GM21786 (cell line): ENCODE measurements around the gene RIMS3.

Experiments
- ATAC-seq: cut with Tn5 transposase; IDR thresholded peaks from one replicate; pipeline ENCODE4 v1.9.1; 2021; ENCODE audit not compliant: unreplicated experiment

RIMS3 gene

DNA sequence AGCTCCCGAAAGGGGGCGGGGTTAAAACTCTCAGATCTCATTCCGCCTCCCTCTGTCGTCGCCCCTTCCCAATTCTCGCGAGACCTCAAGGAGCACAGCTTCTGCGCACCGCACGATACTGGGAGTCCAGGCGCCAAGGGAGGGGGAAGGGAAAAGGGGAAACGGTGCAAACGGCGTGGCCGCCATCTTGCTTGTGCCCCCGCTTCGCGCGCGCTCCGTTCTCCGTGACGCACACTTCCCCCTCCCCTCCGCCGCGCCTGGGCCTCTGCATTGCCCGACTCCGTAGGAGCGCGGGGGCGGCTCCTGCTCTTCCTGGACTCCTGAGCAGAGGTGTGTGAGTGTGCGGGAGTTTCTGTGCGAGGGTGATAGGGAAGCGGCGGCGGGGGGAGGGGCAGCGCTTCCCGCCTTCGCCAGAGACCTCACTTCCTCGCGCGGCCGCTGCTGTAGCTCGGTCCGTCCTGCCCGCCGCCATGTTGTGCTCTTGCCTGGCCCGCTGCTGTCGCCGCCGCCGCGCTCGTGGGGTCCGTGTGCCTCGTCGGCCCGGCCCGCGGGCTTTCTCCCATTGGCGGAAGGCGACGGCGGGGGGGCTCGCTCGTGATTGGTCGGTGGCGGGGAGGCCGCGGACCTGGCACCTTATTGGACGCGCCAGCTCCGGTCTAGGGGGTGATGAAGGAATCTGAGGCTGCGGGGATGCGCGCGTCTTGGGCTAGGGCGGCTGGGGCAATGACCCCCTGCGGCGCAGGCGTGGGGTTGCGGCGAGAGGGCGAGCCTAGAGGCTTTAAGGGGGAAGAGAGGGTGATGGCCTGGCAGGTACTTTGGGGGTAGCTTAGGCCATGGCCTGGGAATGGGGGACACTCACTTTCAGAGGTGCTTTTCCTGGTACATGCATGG, 26.3 kb upstream of the RIMS3 start, which contains the start of gene NFYC:
Gene NFYC (plus strand): TSS at position 167 of the 891 bp plus-strand sequence. CDS start 47,140 bp downstream, outside the sequence.
- ATAC-seq: peak; percentile 70

DNA sequence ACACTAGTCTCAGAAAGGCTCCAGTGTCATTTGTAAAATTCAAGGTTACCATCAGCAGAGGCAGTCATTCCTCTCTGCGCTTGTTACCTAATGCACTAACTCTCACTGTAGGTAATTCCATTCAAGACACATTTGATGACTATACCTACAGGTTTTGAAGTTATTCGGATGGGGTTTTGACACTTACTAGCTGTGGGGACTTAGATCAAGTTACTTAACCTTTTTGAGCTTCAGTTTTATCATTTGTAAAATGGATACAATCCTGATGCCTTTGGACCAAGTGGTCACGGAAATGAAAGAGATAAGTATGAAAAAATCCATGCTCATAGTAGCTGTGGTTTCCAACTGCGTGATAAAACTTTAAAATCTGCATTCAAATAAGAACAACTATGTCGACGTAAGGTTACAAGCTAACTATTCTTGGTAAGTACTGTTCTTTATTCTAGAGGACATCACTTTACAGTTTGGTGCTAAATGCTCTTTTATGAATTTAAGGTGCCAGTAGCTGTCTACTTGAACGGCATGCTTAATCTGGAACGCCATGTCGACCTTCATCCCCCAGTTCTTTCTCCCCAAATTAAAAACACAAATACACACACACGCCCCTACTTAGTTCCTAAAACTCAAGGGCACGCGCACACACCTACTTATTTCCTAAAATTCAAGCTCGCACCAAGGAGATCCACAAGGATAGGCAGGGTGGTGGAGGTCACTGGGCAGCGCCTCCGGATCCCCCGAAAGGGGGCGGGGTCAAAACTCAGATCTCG, 25.5 kb upstream of the RIMS3 start:
- no peak for ATAC-seq

DNA sequence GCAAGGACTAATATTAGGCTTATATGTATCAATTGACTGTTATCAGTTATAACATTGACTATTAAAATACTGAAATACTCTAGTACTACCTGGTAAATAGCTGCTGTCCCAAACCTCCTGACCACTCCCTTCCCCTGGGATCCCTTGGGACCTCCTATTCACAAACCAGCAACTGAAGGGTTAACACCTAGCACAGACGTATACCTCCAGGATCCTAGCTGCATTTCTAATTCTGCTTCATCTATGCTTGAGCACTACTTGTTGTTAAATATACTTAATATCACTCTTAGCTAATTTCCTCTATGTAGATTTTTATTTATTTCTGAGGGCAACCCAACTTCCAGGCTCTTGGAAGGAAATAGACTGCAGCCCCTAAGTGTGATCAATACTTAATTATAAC, 24.3 kb upstream of the RIMS3 start:
- no peak for ATAC-seq

DNA sequence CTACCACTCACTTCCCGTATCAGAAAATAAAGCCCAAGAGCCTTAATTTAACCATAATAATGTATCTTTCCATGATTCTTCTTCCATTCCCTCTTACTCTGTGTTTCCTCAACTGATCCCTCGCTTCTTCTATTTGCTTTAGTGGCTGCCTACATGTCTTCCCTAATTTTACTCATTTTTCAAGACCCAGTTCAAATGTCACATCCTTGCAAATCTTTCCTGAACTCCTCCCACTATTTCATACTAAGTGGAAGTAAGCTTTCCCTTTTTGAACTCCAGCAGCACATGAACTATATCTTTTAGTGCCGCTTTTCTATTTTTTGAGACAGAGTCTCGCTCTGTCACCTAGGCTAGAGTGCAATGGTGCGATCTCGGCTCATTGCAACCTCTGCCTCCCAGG, 22.2 kb upstream of the RIMS3 start:
- ATAC-seq: no peak

DNA sequence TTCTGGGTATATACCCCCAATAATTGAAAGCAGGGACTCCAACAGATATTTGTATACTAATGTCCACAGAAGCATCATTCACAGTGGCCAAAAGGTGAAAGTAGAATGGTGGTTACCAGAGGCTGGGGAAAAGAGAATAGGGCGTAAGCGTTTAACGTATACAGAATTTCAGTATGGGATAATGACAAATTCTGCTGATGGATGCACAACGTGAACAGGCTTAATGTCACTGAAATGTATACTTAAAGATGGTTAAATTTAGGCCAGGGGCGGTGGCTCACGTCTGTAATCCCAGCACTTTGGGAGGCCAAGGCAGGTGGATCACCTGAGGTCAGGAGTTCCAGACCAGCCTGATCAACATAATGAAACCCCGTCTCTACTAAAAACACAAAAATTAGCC, 21.6 kb upstream of the RIMS3 start:
- ATAC-seq: no peak

DNA sequence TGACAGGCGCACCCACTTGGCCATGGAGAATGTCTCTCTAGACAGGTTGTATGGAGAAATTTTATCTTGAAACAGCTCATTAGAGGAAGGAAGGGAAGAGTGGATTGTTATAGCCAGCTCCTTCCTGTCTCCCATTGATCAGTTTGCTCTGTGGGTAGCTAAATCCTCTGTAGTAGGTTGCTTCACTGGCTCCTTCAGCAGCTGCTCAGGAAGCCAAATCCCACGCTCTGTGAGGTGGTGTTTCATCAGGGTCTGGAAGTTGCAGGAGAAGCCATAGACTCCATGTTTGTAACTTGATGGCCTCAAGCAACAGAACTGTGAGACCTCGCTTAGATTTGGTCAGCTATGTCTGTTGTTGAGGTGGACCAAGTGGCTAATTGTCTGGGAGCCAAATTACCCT, 19.2 kb upstream of the RIMS3 start:
- no peak for ATAC-seq

DNA sequence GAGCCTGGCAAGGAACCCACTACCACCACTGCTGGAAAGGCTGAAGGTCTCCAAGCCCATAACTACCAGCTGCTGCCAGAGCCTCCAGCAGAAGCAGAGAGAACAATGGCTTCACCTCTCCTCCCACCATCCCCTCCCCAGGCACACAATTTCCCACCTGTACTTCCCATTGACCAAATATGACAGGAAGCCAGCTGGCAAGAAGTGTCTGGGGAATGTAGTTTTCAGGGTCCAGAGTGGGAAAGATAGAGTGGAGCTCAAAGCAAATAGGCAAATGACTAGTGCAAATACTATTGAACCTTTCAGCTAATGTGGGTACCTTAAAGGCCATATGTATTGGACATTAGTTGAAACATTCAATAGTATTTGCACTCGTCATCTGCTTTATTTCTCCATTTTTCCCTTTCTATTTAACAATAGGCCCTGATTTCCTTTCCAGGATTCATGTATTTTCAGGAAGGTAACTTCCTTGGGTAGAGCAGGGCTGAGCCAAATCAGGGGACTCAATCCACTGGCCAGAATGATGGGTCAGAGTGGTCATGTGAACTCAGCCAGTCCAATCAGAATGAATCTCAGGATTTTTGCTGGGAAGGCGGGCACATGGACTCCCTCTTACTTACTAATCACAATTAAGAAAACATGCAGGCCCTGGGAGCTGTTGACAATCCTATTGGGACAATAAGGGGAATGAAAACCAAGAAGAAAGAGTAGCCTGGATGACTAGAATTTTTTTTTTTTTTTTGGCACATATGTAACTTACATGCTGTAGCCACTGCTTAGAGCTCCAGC, 13.9 kb upstream of the RIMS3 start:
- no peak for ATAC-seq

DNA sequence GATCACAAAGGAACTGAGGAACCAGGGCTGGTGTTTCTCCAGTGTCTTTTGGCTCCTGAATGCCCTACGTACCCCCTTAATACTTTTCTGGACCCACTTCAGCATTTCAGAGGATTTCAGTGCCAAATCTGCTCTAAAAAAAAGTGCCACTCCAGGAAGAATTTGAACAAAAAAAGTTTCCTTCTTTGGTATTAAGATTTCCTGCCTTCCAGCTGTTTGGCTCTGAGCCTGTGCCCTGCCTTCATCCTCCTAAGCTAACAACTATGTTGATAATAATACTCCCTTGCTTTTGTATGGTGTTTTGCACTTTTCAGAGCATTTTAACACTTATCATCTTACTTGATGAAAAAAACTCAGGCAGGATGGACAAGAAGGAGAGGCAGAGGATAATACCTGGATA, 11.0 kb upstream of the RIMS3 start:
- no peak for ATAC-seq

DNA sequence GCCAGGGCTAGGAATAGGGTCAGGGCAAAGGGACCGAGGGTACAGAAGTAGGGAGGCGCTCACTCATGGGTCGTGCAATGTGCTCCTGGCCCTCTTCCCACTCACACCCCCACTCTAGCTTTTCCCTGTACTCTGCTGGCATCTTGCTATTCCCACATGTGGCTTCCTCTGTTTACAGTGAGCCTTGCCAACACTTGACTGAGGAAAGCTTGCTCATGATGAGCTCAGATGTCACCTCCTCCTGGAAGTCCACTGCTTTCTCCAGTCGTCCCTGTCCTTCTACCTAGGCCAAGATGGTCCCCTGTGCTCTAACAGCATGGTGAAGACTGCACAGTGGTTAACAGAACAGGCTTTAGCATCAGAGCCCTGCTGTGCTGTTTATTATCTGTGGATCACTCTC, 8.0 kb upstream of the RIMS3 start:
- no peak for ATAC-seq

DNA sequence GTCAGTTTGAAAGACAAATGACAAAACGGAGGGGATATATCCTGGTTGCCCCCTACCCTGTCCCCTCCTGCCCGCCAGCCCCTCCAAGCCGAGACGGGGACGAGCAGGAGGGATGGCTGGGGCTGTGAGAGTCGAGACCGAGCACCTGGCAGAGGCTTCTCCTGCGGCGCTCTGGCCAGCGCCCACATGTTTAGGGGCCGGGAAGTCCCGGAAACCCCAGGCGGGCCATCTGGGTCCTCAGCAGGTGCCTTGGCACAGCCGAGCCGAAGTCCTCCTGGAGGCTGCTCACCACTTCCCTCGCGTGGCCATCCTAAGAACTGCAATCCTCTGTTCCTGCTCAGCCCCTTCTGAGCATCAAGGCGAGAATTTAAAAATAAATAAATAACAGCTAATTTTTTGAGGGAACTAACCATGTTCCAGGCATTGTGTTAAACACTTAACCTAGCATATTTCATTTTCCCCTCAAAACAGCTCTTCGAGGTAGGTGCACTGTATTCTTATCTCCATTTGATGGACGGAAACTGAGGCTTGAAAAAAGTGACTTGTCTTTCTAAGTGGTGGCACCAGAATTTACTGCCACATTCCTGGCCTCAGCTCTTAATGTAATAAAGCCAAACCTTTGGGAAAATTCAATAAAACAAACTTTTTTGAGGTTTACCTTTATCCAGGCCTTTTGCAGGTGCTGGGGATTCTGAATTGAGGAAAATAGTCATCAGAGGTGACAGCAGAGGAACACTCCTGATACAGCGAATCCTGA, 3.5 kb upstream of the RIMS3 start:
- peak; percentile 60 for ATAC-seq

DNA sequence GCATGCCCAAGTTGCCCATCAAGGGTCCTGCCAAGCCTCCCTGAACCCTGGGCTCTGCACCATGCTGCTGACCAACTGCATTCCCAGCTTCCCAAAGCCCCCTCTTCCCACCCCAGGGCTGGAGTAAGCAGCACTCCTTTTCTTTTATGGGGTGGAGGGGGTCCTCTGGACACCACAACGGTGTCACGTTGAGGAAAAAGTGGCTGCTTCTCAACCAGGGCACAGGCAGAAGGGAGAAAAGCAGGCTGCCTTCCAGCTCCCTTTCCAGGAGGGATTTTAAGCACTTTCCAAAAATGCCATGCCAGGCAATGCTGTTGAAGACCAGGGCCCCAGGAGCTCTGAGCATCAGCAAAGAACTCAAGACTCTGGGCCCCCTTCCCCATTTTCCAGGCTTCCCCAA, 691 bp downstream of the RIMS3 start:
- no peak for ATAC-seq

DNA sequence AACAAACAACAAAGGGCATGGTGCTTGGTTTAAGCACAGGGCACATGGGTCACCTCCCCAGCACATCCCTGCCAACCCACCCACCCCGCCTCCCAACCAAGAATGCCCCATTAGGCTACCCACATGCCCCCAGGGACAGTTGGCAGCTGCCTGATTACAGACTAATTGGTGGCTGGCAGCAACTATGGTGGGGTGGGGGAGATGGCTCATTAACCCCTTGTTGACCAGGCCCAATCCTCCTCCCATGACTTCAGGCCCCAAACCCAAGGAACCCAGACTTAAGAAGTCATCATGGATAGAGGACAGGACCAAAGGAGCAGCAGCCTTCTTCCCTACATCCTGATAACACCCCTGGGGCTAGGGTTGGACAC, 1.3 kb downstream of the RIMS3 start:
- ATAC-seq: no peak

DNA sequence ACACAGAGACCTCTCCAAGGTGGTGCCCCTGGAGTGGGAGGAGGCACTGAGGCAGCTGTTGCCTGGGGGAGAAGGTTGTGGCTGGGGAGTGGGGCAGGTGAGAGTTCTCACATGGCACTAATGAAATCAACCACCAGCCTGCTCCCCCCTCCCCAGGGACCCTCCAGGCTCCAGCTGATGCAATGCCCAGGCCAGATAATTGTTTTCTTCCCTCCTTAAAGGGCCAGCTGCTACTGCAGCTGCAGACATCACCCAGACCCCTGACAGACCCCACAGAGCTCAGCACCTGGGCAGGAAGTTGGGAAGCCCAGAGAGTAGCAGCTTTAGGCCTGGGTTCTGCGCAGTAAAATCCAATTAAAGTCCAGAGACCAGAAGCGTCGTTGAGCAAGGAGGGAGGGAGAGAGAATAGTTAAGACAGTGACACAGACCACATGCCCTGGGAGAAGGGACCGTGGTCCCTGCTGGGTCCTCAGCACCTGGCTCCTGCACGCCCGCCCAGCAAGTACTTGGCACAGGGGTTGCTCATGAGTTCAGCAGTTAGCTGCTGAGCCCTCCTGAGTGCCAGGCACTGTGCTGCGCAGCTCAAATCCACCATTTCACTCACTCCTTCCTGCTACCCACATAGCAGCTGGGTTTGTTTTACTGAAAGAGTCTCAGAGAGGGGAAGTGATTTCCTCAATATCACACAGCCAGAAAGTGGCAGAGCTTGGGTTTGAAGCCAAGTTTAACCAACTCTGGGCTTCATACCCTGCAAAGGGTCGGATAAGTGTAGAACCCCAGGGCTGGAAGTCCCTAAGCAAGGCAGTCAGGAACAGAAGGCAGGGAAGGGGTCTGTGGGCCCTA, 1.9 kb downstream of the RIMS3 start:
- ATAC-seq: no peak

DNA sequence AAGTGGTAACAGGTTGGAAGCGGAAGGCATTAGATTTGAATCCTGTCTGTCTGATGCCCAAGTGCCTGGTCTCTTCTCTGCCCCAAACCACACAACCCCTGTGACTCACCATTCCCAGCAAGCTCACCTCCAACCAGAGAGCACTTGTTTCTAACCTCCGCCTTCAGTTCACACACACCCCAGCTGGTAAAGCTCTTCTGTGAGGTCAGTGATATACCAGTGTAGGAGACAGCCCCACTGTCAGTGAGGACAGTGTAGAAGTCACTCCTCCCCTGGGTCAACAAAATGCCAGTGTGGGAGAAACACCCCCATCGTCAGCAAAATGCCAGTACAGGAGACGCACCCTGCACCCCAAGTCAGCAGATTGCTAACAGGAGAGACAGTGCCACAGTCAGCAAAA, 2.6 kb downstream of the RIMS3 start:
- no peak for ATAC-seq

DNA sequence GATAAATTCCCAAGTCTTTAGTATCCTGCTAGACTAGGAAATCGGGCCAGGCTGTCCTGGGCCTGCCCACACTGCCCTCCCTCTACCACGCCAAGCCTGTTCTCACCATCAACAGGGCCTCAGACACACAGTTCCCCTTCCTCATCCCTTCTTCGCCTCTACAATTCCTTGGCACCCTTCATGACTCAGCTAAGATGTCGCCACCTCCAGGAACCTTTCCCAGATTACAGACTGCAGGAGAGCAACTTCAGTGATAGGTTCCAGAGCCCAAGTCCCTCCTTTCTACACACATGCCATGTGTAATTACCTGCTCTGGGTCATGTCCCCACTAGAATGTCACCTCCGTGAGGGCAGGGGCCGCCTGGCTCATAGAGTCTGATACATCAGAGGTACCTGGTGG, 3.3 kb downstream of the RIMS3 start:
- ATAC-seq: no peak

DNA sequence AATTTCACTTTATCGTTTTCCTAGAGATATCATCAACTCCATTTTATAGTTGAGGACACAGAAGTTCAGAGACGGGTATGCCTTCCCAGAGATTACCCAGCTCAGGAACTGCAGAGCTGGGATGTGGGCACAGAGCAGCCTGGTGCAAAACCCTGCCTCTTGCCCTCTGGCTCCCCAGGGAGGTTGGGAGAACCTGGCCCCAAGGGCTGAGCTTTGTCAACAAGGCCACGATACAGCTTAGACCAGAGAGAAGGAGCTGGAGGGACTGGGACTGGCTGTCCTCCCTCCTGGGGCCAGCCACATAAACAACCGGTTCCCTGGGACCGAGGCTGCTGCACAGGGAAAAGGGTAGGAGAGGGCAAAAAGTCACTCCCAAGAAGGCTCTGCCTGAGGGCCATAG, 3.8 kb downstream of the RIMS3 start:
- ATAC-seq: no peak

DNA sequence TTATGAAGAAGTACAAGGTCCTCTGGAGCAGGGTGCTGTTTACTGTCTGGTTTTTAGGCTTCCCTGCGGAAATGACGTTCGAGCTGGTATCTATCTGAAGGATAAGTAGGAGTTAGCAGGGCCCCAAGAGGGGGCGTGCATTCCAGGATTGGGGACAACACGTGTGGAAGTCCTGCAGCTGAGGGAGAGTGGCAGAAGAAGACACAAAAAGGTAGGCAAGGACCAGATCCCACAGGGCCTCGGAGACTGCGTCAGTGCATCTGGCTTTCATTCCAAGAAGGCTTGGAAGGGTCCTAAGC, 5.9 kb downstream of the RIMS3 start:
- no peak for ATAC-seq

DNA sequence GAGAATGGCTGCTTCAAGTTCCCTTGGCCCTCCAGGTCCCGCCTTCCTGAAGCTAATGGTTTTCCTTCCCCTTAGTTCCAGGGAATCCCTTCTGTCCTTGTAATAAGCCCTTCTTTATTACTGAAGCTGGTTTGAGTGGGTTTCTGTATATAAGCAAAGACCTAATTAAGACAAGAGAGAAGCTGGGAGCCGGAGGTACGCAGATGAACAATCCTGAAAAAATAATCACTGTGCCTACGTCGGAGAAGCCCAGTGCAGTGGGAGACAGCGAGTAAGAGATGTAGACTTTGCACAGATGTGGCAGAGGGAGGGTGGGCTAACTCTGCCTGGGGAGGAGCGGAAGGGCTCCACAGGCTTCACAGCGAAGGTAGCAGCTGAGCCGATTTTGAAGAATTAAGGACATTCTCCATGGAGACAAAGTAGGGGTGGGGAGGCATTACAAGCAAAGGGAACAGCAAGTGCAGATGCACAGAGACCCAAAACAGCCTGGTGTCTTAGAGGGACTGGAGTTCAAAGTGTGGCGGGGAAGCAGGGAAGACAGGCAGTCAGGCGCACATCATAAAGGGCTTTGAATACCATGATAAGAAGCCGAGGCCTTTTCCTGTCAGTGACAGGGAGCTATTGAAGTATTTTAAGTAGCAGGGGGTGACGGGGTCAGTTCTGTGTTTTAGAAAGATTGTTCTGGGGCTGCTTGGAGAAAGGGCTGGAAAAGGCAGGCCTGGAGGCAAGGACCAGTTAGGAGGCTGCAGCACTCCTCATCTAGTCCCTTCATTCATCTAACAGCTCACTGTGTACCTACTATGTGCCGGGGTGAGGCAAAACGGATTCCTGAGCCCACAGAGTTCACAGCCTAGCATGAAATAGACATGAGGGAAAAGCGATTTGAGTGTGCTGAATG, 6.5 kb downstream of the RIMS3 start:
- ATAC-seq: no peak

DNA sequence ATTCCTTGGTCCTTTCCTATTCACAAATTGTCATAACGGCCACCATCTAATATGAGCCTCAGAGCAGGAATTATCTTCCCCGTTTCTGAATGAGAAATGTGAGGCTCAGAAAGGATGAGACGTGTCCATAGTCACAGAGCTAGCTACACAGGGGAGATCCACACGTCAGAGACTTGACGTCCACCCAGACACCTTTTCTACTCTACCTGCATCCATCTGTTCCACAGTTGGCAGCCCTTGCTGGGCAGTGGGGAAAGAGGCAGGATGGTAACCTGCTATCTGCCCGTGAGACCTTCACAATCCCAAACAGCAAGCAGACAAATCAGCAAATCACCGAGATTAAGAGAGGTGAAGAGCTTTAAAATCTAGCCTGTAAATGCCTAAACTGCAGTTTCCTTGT, 8.4 kb downstream of the RIMS3 start:
- ATAC-seq: no peak
